GM18909 (cell line): ENCODE results near the gene SEC24A.
"Not testable (repeated sequence)": the region's sequence is repeated elsewhere in the genome, so short reads cannot be mapped to it uniquely, and the experiment has no call there.

Experiments used
- ATAC-seq: cut with Tn5 transposase; IDR thresholded peaks from one replicate; pipeline ENCODE4 v1.9.1; 2021; ENCODE audit warnings: mild to moderate bottlenecking; ENCODE audit not compliant: unreplicated experiment, poor library complexity

Gene SEC24A

GRCh38 chr5:134649163-134649835 lies 714 bp downstream of the SEC24A start:
- ATAC-seq: peak; percentile 17

- ATAC-seq: not testable (repeated sequence)
Observed at GRCh38 chr5:134650660-134651059, 2.1 kb downstream of the SEC24A start.

- ATAC-seq: no peak
Observed at GRCh38 chr5:134651531-134651930, 2.9 kb downstream of the SEC24A start.

- ATAC-seq: no peak
Observed at GRCh38 chr5:134656690-134657089, 8.1 kb downstream of the SEC24A start.

- ATAC-seq: no peak
Observed at GRCh38 chr5:134659456-134659855, 10.9 kb downstream of the SEC24A start.

- no peak for ATAC-seq
Observed at GRCh38 chr5:134659922-134660321, 11.3 kb downstream of the SEC24A start.

GRCh38 chr5:134662971-134663370 lies 14.4 kb downstream of the SEC24A start:
- no peak for ATAC-seq

GRCh38 chr5:134664448-134664847 lies 15.9 kb downstream of the SEC24A start:
- no peak for ATAC-seq

GRCh38 chr5:134673546-134673945 lies 25.0 kb downstream of the SEC24A start:
- ATAC-seq: not testable (repeated sequence)

- ATAC-seq: not testable (repeated sequence)
Observed at GRCh38 chr5:134677357-134677756, 28.8 kb downstream of the SEC24A start.

- ATAC-seq: not testable (repeated sequence)
Observed at GRCh38 chr5:134690144-134690543, 41.6 kb downstream of the SEC24A start.

- no peak for ATAC-seq
Observed at GRCh38 chr5:134692722-134693121, 44.1 kb downstream of the SEC24A start.

- no peak for ATAC-seq
Observed at GRCh38 chr5:134708301-134708700, 59.7 kb downstream of the SEC24A start.

GRCh38 chr5:134714120-134714519 lies 65.5 kb downstream of the SEC24A start:
- ATAC-seq: no peak

- ATAC-seq: no peak
Observed at GRCh38 chr5:134714541-134714940, 66.0 kb downstream of the SEC24A start.

- not testable (repeated sequence) for ATAC-seq
Observed at GRCh38 chr5:134715466-134715865, 66.9 kb downstream of the SEC24A start.

- ATAC-seq: no peak
Observed at GRCh38 chr5:134724872-134725271, 76.3 kb downstream of the SEC24A start.

- ATAC-seq: no peak
Observed at GRCh38 chr5:134732819-134733218, 84.2 kb downstream of the SEC24A start.

- ATAC-seq: no peak
Observed at GRCh38 chr5:134735243-134735642, 86.7 kb downstream of the SEC24A start.

- ATAC-seq: no peak
Observed at GRCh38 chr5:134736173-134736812, 87.7 kb downstream of the SEC24A start.

GRCh38 chr5:134738133-134738962 lies 89.8 kb downstream of the SEC24A start, which contains the start of gene CAMLG:
CAMLG (plus strand) TSS chr5:134738548; CDS start chr5:134738621, 73 bp downstream.
- ATAC-seq: peak; percentile 96
